PC-9 (cell line): ENCODE data around the gene IFT20. TPM values are rescaled to one million over a fixed set of nuclear protein-coding genes. Genes with fewer than 3 reads are reported as not detected.

Source experiments
- BruUV-seq: library from RNA; stranded (reverse); fragments of 400-500 nt; replicated peaks from 2 replicates; lab custom pipeline; 2021; lab: Mats Ljungman, UMichigan
- CTCF ChIA-PET: fragments of 300-600 bp; sonication (Branson Sonifier 250); formaldehyde crosslinking; loops from one replicate; lab custom pipeline; 2022; ENCODE audit warnings: antibody characterized with exemption; lab: Charles Lee
- POLR2A ChIA-PET: fragments of 300-600 bp; sonication (Branson Sonifier 250); formaldehyde crosslinking; loops from one replicate; lab custom pipeline; 2022; ENCODE audit warnings: antibody characterized with exemption; ENCODE audit not compliant: unreplicated experiment; lab: Charles Lee
- DNase-seq, 2 experiments: peaks; one replicate each; pipeline versions ENCODE4 v3.0.0 to v3.0.0-alpha.2; 2015 to 2022; ENCODE audit warnings: mixed read lengths in 1 of 2
- H2AFZ ChIP-seq: fragments of 200-600 bp; sonication (generic); 2 replicates; pipeline ENCODE4 v1.8.1; 2017; ENCODE audit warnings: antibody characterized with exemption
- H3F3A ChIP-seq: fragments of 200-600 bp; sonication (generic); 2 replicates; pipeline ENCODE4 v1.8.1; 2017; ENCODE audit warnings: antibody characterized with exemption, mild to moderate bottlenecking, low read depth; ENCODE audit not compliant: insufficient read depth
- H3K27ac ChIP-seq: fragments of 200-600 bp; sonication (generic); 2 replicates; pipeline ENCODE4 v1.6.1; 2016; ENCODE audit warnings: mixed run types
- H3K27me3 ChIP-seq: fragments of 200-600 bp; sonication (generic); 2 replicates; pipeline ENCODE4 v1.6.1; 2016; ENCODE audit warnings: low read depth, mixed run types; ENCODE audit not compliant: insufficient read depth
- H3K36me3 ChIP-seq: fragments of 200-600 bp; sonication (generic); 2 replicates; pipeline ENCODE4 v1.6.1; 2016; ENCODE audit warnings: low read depth, mixed run types
- H3K4me1 ChIP-seq: fragments of 200-600 bp; sonication (generic); replicated peaks from 2 replicates; pipeline ENCODE4 v1.6.1; 2016; ENCODE audit warnings: mixed run types; ENCODE audit not compliant: insufficient read depth
- H3K4me2 ChIP-seq: fragments of 200-600 bp; sonication (generic); 2 replicates; pipeline ENCODE4 v1.6.1; 2017; ENCODE audit warnings: mixed run types
- H3K4me3 ChIP-seq: fragments of 200-600 bp; sonication (generic); 2 replicates; pipeline ENCODE4 v1.6.1; 2016; ENCODE audit warnings: mixed run types
- H3K79me2 ChIP-seq: fragments of 200-600 bp; sonication (generic); 2 replicates; pipeline ENCODE4 v1.6.1; 2017; ENCODE audit warnings: low read depth, mixed run types
- H3K9me2 ChIP-seq: fragments of 200-600 bp; sonication (generic); 2 replicates; pipeline ENCODE4 v1.8.1; 2017; ENCODE audit warnings: mild to moderate bottlenecking; ENCODE audit not compliant: insufficient read depth
- H3K9me3 ChIP-seq: fragments of 200-600 bp; sonication (generic); 2 replicates; pipeline ENCODE4 v1.8.1; 2016; ENCODE audit warnings: low read depth; ENCODE audit not compliant: insufficient read depth
- H4K20me1 ChIP-seq: fragments of 200-600 bp; sonication (generic); 2 replicates; pipeline ENCODE4 v1.8.1; 2017; ENCODE audit not compliant: insufficient read depth
- EZH2 ChIP-seq: fragments of 200-600 bp; sonication (generic); IDR thresholded peaks from 2 replicates; pipeline ENCODE4 v1.8.0; 2017; ENCODE audit warnings: antibody characterized with exemption, low read depth
- intact Hi-C: fragments of 100-400 bp; cut with micrococcal nuclease; formaldehyde crosslinking; loops from one replicate; pipeline ENCODE4 v1.10.0; 2022; ENCODE audit not compliant: unreplicated experiment
- total RNA-seq: library from RNA; stranded (reverse); gene quantifications from 2 replicates; pipeline ENCODE4 v1.2.3, GENCODE V29; 2021
- TF ChIP-seq, protein P1 (sequence below): fragments of 200-600 bp; sonication (generic); conservative IDR thresholded peaks from 2 replicates; pipeline ENCODE4 v1.6.1; 2017; ENCODE audit warnings: mixed run types, antibody characterized with exemption, mild to moderate bottlenecking, moderate library complexity

Gene IFT20
- total RNA-seq, 1 experiment from 2014 or later: 42.3 TPM

DNA sequence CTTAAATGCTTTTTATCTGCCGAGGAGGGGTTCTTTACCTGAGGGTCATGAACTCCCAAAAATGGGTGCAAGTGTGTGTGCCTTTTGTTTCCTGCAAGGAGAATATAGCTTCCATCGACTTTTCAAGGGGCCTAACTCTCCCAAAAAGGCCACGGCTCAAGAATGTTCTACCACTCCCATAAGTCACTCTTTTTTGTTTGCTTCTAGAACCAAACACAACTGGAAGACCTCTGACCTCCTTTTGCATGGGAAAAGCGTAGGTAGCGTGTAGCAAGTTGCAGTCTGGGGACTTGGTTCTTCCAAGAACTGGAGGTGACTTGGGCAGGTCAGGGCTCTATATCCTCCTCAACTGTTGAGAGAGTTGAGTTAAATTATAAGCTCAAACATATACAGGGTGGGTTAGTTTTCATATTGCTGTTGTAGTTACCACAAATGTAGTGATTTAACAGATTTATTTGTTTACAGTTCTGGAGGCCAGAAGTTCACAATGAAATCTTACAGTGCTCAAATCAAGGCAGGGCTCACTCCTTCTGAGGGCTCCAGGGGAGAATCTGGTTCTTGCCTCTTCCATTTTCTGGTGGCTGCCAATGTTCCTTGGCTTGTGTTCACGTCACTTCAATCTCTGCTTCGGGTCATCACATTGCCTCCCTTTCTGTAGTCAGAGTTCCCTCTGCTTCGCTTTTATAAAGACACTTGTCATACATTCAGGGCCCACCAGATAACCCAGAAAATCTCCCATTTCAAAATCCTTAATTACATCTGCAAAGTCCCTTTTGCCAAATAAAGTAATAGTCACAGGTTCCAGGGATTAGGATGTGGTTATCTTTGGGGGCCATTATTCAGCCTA is 14.8 kb downstream of the IFT20 start:
- H3K4me2 ChIP-seq: peak overlapping the region; percentile 92
- no peaks in the 10 kb centered on the region for H3K9me3 ChIP-seq
- no TSS peak for BruUV-seq
- H3K4me3 ChIP-seq: peak overlapping the region; percentile 75
- H3K27ac ChIP-seq: no peak overlapping the region
- no peaks in the 10 kb centered on the region for H3K27me3 ChIP-seq
- CTCF ChIA-PET: no interaction called here
- H3K36me3 ChIP-seq: no peaks in the 10 kb centered on the region
- TF ChIP-seq, protein P1, sequence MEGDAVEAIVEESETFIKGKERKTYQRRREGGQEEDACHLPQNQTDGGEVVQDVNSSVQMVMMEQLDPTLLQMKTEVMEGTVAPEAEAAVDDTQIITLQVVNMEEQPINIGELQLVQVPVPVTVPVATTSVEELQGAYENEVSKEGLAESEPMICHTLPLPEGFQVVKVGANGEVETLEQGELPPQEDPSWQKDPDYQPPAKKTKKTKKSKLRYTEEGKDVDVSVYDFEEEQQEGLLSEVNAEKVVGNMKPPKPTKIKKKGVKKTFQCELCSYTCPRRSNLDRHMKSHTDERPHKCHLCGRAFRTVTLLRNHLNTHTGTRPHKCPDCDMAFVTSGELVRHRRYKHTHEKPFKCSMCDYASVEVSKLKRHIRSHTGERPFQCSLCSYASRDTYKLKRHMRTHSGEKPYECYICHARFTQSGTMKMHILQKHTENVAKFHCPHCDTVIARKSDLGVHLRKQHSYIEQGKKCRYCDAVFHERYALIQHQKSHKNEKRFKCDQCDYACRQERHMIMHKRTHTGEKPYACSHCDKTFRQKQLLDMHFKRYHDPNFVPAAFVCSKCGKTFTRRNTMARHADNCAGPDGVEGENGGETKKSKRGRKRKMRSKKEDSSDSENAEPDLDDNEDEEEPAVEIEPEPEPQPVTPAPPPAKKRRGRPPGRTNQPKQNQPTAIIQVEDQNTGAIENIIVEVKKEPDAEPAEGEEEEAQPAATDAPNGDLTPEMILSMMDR: no peak
- TF ChIP-seq EZH2: no peak
- H3K9me2 ChIP-seq: no peaks in the 10 kb centered on the region
- H3K79me2 ChIP-seq: peaks cover 60% of the 10 kb centered on the region
- POLR2A ChIA-PET: interaction anchor here (0.7 kb wide), 2 partner anchors 37 to 226 kb away, joined by 3 to 7 read pairs; partner anchors contain the start of gene POLDIP2
- DNase-seq: no peak
- H3F3A ChIP-seq: no peaks in the 10 kb centered on the region; the same call in 1 of the 2 replicates
- H3K4me1 ChIP-seq: peaks cover 48% of the 10 kb centered on the region
- no peaks in the 10 kb centered on the region for H4K20me1 ChIP-seq
- intact Hi-C loops: no loop called here
- H2AFZ ChIP-seq: peak overlapping the region; percentile 92; the same call in 1 of the 2 replicates

DNA sequence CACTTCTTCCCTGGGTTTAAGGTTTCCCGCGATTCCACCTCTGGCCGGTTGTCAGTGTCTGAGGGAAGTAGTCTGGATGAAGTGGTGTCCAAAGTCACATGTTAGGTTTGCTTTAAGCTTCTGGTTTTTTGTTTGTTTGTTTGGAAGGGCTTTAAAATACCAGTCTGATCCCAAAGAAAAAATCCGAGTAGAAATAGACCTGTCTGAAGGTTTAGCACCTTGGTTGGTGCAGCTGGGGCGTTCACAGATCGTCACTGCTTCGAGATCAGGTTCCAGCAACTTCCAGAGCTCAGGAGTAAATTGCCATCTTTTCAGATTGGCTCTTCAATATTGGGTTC is 15.7 kb downstream of the IFT20 start:
- H3K4me2 ChIP-seq: peak overlapping the region; percentile 92
- TF ChIP-seq, protein P1: no peak
- no peak for TF ChIP-seq EZH2
- H2AFZ ChIP-seq: peak overlapping the region; percentile 92
- no peaks in the 10 kb centered on the region for H4K20me1 ChIP-seq
- no peaks in the 10 kb centered on the region for H3K36me3 ChIP-seq
- H3F3A ChIP-seq: no peaks in the 10 kb centered on the region
- H3K27me3 ChIP-seq: no peaks in the 10 kb centered on the region
- H3K27ac ChIP-seq: no peak overlapping the region
- peak overlapping the region; percentile 75 for H3K4me3 ChIP-seq
- POLR2A ChIA-PET: interaction anchor here (0.6 to 0.7 kb wide), 2 partner anchors 38 to 166 kb away, joined by 7 read pairs; partner anchors contain the start of gene POLDIP2
- peaks cover 40% of the 10 kb centered on the region for H3K4me1 ChIP-seq
- CTCF ChIA-PET: no interaction called here
- no peaks in the 10 kb centered on the region for H3K9me2 ChIP-seq
- intact Hi-C loops: loop anchor here (1.0 to 5.0 kb wide), 3 partner anchors 17 to 53 kb away; no protein-coding TSS in a partner anchor
- no peak for DNase-seq
- H3K9me3 ChIP-seq: no peaks in the 10 kb centered on the region
- TSS peak; percentile 43 for BruUV-seq
- H3K79me2 ChIP-seq: peaks cover 53% of the 10 kb centered on the region

DNA sequence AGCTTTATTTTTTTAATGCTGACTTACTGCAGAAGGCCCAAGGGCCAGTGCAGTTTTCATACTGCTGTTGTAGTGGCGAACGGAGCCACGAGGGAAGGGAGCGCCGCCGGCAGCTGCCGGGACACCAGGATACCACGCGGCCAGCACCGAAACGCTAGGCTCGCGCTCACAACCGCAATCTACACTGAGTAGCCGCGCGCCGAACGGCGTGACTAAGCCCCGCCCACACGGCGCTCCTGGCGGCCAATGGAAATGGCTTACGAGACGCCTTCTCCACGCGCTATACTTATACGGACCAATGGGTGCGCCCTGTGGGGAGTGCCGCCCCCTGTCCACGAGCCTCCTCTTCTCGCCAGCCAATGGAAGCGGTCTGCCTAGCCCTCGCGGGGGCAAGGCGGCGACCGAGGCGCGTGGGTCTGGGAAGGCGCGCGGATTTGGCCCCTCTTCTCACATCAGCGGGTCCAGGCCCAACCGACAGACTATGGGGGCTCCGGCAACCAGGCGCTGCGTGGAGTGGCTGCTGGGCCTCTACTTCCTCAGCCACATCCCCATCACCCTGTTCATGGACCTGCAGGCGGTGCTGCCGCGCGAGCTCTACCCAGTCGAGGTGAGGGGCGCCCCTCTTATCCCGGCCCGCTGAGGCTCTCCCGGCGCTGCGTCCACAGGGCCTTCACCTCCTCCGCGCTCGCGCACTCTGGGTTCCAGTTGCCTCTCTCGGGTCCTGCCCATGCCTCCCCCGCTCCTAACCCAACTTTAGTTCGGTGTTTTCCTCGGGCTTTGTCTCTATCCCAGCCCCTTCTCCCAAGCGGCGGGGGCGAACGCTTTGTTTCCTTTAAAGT is 16.3 kb downstream of the IFT20 start, which contains the start of gene TMEM97:
TMEM97 (plus strand) TSS at position 442 of the 839 bp plus-strand sequence; CDS start at position 482, 40 bp downstream.
- Histone ChIP-seq H3K4me3 (peak within 1 kb of the TSS; percentile 75), H3K27ac (no peak within 1 kb of the TSS), H3K4me2 (peak within 1 kb of the TSS; percentile 92), H3K36me3 (no peaks in the 10 kb centered on the region), H4K20me1 (no peaks in the 10 kb centered on the region), H3K9me2 (no peaks in the 10 kb centered on the region), H3K79me2 (peaks cover 47% of the 10 kb centered on the region), H3F3A (no peaks in the 10 kb centered on the region), H3K27me3 (no peaks in the 10 kb centered on the region), H3K4me1 (peaks cover 34% of the 10 kb centered on the region), H2AFZ (peak within 1 kb of the TSS; percentile 92), H3K9me3 (no peaks in the 10 kb centered on the region)
- no TSS peak for BruUV-seq
- TF ChIP-seq, protein P1: 0 out of 2 replicates have a peak, but pooled peaks have one; percentile 34
- TF ChIP-seq EZH2: no peak
- DNase-seq: peak; percentile 93
- POLR2A ChIA-PET: interaction anchor here (0.6 kb wide), 1 partner anchor 167 kb away, joined by 7 read pairs; no protein-coding TSS in a partner anchor
- CTCF ChIA-PET: no interaction called here
- intact Hi-C loops: loop anchor here (1.0 to 5.0 kb wide), 3 partner anchors 17 to 54 kb away; no protein-coding TSS in a partner anchor
